GM15510 (cell line): ENCODE measurements around the gene MAPKAPK2.

Experiments used
- POLR2A ChIP-seq: IDR thresholded peaks from 3 replicates; pipeline ENCODE4 v1.6.1; 2011; ENCODE audit warnings: borderline replicate concordance; ENCODE audit not compliant: insufficient read length; ENCODE audit errors: extremely low read depth

MAPKAPK2 gene

DNA sequence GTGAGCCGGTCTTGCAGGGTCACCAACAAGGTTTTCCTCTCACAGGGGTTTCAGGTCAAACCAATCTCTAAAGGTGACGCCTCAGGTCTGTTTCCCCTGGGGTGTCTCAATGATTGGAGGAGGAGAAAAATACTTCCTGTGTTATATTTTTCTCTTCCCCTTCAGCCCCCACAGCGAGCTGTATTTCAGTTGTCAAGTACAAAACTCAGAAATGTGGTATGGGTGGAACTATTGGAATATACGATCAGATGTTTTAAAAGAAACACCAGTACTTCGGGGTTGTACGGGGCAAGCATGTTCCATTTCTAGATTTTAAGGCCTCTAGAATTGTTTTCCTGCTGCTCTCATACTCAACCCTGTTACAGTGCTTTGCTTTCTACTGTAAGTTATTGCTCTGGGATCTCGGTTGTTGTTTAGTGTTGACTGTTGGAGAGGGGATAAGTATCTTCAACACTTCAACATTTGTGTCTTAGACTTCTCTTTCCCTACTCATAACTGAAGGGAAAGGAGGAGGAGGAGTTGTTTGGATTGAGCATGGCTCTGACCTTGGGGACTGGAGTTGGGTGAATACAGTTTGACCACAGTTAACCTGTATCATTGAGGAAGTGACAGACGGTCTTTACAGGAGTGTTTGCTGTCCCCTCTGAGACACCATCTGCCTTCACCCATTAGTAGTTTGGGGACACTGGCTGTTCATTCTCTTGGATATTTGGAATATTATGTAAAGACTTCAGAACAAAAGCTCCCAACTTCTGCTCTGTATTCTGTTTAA is 2.0 kb downstream of the MAPKAPK2 start:
- peak; percentile 22 for TF ChIP-seq POLR2A

DNA sequence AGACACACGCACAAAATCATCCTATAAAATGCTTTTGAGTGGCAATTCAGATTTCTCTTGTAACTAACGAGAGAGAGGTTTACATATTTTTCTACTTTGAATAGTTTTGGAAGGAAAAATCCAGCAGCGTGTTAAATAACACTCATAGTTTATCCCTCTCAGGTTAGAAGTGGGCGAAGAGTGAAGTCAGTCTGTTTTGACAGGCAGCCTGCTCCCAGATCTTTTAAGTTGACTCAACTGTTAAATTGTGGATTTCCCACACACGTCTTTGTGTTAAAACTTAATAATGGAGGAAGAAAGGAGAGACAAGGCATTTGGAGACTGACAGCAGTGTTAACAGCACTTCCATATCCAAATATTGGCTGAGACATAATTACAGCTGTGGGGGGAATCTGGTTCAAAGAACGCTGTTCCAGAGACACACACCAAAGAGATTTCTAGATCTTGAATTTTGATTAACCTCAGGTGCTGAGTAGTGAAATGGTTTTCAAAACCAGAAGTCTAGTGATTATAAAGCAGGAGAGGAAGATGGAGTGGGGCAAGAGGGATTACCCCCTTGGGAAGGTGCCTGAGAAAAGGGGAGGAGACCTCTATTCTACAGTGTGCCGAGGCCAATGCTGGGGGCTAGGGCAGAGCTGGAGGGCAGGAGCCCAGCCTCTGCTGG is 2.7 kb downstream of the MAPKAPK2 start:
- TF ChIP-seq POLR2A: no peak

DNA sequence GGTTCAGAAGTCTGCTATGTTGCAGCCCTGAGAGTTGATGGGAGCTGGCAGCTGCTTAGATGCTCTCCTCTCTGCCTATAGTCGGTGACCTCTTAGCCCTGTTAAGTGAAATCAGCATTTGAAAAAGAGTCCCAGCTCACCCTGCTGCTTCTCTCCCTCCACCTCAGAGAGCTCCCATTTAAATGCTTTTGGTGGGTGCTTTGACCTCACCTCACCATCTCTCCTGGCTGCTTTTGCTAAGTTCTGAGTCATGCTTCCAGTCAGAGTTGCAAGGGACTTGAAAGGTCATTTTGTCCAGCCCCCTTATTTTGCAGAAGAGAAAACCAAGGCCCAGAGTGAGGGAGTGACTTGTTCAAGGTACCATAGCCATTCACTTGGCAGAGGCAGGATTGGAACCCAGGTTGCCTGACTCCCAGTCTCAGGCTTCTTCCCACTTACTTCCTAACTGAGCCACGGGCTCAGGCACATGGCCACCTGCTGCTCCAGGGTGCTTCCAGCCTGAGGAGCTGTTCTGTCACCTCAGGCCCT is 3.3 kb downstream of the MAPKAPK2 start:
- no peak for TF ChIP-seq POLR2A

DNA sequence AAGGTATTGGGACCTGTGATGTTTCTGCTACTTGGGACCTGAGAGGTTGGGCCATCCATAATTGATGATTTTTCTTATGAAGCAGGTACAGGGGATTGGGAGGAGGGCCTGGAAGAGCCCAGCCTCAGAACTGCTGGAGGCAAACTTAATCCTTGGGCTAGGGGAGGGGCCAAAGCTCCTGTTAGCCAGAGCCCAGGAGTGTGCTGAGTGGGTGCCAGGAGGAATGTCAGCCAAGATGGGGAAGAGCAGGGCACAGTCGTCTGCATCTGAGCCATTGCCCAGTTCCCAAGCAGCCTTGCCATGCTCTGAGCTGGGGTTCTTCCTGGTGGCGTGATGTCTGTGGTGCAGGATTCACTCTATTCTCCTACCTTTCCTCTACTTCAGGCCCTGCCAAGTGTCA is 5.8 kb downstream of the MAPKAPK2 start:
- TF ChIP-seq POLR2A: no peak

DNA sequence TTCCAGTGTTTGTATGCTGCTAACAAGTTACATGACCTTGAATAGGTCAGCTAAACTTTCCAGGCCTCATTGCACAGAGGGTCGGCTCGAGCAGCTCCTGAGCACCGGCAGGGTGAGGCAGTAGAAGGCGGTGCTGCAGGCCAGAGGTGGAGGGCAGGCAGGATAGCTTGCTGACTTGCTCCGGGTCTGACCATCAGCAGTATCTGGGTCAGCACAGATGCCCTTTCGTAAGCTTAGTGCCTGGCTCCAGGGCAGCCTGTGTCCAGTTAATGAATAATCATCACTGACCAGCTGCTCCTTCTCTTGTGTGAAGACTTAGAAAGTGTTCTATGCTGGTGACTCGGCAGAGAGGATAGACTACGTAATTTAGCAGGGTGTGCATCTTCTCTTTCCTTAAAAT is 6.9 kb downstream of the MAPKAPK2 start:
- no peak for TF ChIP-seq POLR2A

DNA sequence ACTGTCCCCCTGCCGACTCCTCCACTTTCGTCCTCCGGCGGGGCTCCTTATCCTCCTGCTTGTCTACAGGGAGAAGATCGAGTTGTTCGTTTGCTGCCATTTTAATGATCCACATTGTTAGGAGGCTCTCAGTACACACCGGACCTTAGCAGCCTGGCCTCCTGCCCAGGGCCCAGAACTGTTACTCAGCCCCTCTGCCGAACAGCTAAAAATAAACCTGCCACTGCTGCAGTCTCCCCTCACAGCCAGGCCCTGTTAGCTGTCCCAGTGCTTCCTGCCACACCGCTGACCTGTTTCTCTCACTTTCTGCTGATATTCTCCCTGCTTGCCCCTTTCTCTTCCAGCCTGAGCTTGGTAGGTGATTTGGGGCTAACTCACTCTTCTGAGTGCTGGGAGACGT is 8.3 kb downstream of the MAPKAPK2 start:
- no peak for TF ChIP-seq POLR2A

DNA sequence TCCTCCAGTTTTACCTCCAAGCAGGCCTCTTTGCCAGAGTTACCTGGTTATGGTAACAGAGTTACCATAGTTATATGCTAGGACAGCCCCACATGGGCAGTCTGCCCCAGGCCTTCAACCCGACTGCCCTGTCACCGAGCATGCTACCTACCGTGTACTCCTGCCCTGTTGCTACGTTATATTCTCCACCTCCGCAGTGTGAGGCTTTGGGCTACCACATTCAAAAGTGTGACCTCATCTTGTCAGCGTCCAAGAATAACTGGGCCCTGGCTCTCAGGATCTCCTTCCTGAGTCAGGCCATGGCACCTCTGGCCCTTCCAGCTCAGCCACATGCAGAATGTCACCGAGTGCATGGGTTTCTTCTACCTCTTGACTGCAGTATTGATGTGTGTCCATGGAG is 8.9 kb downstream of the MAPKAPK2 start:
- TF ChIP-seq POLR2A: no peak

DNA sequence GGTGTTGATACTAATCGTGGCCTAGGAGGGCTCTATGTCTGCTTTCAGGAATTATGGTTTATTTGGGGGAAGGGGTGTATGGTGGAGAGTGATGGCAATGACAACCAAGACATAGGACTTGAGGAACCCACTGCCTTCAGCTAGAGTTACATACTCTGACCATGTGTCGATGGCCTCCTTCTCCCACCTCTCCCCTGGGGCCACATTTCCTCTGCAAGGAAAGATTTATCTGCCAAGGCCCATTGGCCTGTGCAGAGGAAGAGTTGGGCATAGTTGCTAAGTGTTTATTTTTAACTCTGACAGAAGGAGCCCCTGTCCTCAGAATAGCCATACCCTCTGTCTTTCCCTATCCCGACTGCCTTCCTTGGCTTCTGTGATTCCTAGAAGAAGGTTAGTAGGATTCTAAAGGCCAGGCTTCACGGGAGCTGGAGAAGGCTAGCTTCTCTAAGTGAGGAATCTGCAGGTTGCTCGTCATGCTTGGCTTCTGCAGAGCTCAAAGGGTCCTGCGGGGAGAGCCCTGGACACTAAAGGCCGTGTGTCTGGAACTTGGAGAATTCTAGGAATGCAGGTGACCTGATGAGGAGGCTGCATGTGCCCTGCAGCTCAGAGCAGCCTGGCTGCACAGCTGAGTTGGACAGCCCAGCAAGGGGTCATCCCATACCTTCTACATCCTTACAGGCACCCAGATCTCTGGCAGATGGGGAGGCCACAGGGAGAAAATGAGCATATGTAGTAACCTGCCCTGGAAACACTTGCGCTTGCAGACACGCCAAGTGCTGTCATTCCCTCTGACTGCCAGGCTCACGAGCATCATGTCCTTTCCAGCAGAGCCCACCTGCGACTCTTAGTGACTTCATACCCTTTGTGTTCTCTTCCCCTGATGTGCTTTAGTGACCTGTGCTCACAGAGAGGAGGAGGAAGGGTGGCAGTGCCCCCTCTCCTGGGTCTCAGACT is 9.7 kb downstream of the MAPKAPK2 start:
- no peak for TF ChIP-seq POLR2A

DNA sequence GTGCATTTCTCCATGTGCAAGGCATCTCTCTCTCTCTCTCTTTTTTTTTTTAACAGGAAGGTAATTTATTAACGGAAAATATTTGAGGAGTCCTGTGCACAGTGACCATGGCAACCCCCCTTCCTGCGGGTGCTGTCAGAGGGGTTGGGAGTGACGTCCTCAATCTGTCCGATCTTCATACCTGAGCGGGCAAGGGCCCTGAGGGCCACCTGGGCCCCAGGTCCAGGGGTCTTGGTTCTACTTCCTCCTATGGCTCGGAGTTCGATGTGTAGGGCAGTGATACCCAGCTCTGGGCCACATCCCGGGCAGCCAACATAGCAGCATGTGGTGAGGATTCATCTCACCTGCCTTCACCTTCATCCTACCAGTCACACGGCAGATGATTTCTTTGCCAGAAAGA is 11.0 kb downstream of the MAPKAPK2 start:
- TF ChIP-seq POLR2A: no peak

DNA sequence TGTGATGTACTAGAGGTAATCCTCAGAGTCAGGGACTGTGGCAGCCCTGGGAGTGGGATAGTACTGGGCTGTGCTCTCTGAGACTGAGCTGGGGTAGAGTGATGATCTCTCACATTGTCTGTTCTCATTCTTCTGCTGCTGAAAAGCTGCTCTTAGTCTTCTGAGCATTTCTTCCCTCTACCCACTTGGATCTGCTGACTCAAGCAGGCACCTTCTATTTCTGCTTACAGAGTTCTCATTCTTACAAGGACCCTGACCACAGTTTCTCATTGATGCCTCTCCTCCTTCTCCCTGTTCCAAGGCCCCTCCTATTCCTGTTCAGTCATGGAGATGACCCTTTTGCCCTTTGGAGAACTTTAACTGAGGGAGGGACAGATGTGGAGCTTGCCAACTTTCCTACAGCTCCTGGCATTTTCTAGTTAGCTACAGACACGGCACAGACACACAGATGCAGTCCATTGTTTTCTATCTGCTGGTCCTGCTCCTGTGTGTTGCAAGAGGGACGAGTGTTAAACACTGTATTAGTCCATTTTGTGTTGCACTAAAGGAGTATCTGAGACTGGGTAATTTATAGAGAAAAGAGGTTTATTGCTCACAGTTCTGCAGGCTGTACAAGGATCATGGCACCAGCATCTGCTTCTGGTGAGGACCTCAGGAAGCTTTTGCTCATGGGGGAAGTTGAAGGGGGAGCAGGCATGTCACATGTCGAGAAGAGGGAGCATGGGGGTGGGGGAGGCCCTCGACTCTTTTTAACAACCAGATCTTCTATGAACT is 12.3 kb downstream of the MAPKAPK2 start:
- TF ChIP-seq POLR2A: no peak

DNA sequence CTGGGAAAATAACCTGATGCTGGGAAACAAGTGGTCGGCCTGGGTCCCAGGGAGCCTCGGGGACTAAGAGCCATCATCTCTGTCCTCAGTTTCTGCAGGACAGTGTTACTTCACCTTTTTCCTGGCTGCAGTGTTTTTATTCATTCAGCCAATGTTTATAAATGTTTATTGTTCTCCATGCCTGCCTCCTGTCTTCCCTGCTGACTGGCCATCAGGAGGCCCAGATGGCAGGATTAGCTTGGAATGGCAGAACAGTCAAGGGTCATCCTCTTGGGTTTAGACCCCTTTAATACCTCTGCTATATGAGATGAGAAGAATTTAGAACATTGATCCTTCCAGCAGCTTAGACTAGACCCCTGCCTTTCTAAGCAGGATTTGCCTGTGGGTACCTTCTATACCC is 13.3 kb downstream of the MAPKAPK2 start:
- TF ChIP-seq POLR2A: no peak

DNA sequence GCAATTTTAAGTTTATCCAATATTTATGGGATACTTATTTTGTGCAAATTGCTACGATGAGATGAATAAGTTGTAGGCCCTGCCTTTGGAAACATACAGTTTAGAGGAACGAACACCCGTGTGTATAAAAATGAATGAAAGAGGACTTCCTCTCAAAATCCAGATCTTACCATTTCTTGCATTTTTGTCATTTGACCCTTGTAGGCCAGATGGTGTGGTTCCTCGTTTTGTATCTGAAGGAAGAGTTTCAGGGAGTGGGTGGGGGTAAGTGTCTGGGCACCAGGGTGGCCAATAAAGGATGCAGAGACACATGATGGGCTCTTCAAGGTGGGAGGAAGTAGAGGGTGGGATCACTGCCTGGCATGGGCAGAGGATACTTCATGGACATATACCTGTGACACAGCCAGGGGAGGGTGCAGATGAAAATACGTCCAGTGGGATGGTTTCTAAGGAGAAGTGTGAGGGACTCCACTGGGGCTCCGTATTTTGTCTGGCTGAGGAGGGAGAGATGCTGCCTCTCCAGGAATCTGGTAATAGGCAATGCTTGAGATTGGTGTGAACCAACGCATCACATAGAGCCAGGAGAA is 14.4 kb downstream of the MAPKAPK2 start:
- no peak for TF ChIP-seq POLR2A

DNA sequence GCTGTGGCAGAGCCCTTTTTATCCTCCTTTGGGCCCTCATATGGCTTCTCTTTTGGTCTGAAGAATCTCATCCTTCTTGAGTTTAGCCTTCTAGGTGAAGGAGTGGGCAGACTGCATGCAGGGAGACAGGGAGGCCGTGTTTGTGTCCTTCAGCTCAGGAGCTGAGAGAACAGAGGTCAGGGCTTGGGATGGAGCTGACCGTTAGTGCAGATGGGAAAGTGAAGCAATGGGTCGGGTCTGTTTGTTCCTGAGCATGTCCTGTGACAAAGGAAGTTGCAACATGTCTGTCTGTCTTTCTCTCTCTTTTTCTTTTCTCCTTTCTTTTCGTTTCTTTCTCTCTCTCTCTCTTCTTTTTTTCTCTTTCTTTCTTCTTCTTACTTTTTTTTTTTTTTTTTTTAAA is 14.9 kb downstream of the MAPKAPK2 start:
- no peak for TF ChIP-seq POLR2A

DNA sequence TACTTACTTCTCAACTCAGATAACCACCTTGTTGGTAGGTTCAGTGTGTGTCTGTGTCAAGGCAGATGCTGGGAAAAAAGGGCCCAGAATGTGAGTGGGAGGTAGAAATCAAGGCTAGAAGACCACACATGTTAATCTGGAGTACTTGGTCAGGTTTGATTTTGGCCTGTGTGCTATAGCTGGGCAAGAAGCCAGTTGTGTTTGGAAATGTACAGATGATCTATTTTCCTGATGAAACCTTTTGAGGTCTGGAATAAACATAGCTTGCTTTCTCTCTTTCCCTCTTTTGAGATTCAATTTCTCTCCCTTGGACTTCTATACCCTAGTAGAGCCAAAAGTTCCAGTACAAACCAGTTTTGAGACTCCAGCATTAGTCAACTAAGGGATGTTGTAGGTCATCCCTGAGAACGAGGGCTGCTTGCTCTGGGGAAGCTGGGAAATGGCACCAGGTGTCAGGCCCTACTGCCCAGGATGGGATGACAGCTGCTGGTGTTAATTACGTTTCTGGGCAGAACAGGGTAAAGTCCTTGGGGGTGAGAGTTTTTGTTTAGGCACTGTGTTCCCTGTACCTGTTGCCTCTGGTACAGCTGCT is 15.8 kb downstream of the MAPKAPK2 start:
- TF ChIP-seq POLR2A: no peak

DNA sequence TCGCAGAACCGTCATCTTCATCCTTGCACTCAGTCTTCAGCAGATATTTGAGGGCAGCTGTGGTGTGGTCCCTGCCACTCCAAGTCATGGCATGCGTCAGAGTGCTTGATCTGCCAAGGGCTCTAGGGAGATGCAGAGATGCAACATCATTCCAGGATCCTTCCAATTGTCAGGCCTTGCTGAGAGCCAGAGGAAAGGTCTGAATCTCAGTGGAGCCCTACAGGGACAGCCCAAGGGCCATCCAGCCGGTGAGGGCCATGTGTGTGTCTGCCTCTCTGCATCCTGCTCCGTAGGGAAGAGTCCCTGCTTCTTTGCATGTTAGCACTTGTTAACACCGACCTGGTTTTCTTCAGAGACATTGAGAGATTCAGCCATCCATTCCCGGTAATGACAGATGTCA is 17.6 kb downstream of the MAPKAPK2 start:
- TF ChIP-seq POLR2A: no peak
